NCI-H446 (cell line): ENCODE results near the gene PDE3A.

Experiments used
- DNase-seq, 2 experiments: peaks; one replicate each; lab custom pipeline; 2025; lab: John Stamatoyannopoulos, UW

The PDE3A gene

GRCh38 chr12:20424841-20425240, 56.5 kb downstream of the PDE3A start:
- DNase-seq, result no peak

- DNase-seq, result no peak
Observed at GRCh38 chr12:20426191-20426590, 57.9 kb downstream of the PDE3A start.

GRCh38 chr12:20426957-20427356, 58.6 kb downstream of the PDE3A start:
- no peak for DNase-seq

- no peak for DNase-seq
Observed at GRCh38 chr12:20429852-20430251, 61.5 kb downstream of the PDE3A start.

- no peak for DNase-seq
Observed at GRCh38 chr12:20432290-20432689, 64.0 kb downstream of the PDE3A start.

GRCh38 chr12:20434996-20435395, 66.7 kb downstream of the PDE3A start:
- DNase-seq, result no peak

- no peak for DNase-seq
Observed at GRCh38 chr12:20436316-20436715, 68.0 kb downstream of the PDE3A start.

- no peak for DNase-seq
Observed at GRCh38 chr12:20438299-20438779, 70.0 kb downstream of the PDE3A start.

GRCh38 chr12:20439626-20440025, 71.3 kb downstream of the PDE3A start:
- DNase-seq, result no peak

- DNase-seq, result no peak
Observed at GRCh38 chr12:20440408-20440807, 72.1 kb downstream of the PDE3A start.

GRCh38 chr12:20442322-20442721, 74.0 kb downstream of the PDE3A start:
- no peak for DNase-seq

- DNase-seq, result no peak
Observed at GRCh38 chr12:20443255-20443654, 74.9 kb downstream of the PDE3A start.

GRCh38 chr12:20443792-20444191, 75.5 kb downstream of the PDE3A start:
- no peak for DNase-seq

GRCh38 chr12:20444595-20445170, 76.3 kb downstream of the PDE3A start:
- no peak for DNase-seq

GRCh38 chr12:20445687-20446086, 77.3 kb downstream of the PDE3A start:
- no peak for DNase-seq

GRCh38 chr12:20446836-20447235, 78.5 kb downstream of the PDE3A start:
- no peak for DNase-seq

- no peak for DNase-seq
Observed at GRCh38 chr12:20448781-20449180, 80.4 kb downstream of the PDE3A start.

GRCh38 chr12:20450591-20451180, 82.3 kb downstream of the PDE3A start:
- no peak for DNase-seq

GRCh38 chr12:20451761-20452160, 83.4 kb downstream of the PDE3A start:
- DNase-seq, result no peak

- no peak for DNase-seq
Observed at GRCh38 chr12:20452496-20453010, 84.2 kb downstream of the PDE3A start.

- no peak for DNase-seq
Observed at GRCh38 chr12:20453756-20454310, 85.5 kb downstream of the PDE3A start.

- no peak for DNase-seq
Observed at GRCh38 chr12:20455001-20455706, 86.8 kb downstream of the PDE3A start.

GRCh38 chr12:20457582-20457981, 89.2 kb downstream of the PDE3A start:
- DNase-seq, result no peak
